WTC11 (cell line): ENCODE measurements around the gene ERC2. TPM values are rescaled to one million over a fixed set of nuclear protein-coding genes. Genes with fewer than 3 reads are reported as not detected.

ENCODE experiments used
- ATAC-seq: fragments of 200-7000 bp; cut with Tn5 transposase; 2 replicates; pipeline ENCODE4 v1.10.0; 2021; ENCODE audit warnings: mild to moderate bottlenecking, moderate library complexity
- CTCF ChIA-PET: fragments of 300-600 bp; sonication (Branson Sonifier 250); formaldehyde crosslinking; loops from one replicate; lab custom pipeline; 2021; ENCODE audit warnings: antibody characterized with exemption; lab: Charles Lee
- POLR2A ChIA-PET: fragments of 350-600 bp; sonication (Branson Sonifier 250); formaldehyde crosslinking; loops from one replicate; lab custom pipeline; 2021; ENCODE audit warnings: antibody characterized with exemption; lab: Charles Lee
- DNase-seq: peaks from one replicate; pipeline ENCODE4 v3.0.0; 2021; ENCODE audit warnings: low spot score
- H3K27ac Mint-ChIP-seq: 2 replicates; pipeline ENCODE4 v1.8.0; 2021; ENCODE audit warnings: mixed read lengths
- H3K27me3 Mint-ChIP-seq: 2 replicates; pipeline ENCODE4 v1.8.0; 2021; ENCODE audit warnings: low read depth, mild to moderate bottlenecking, moderate library complexity, mixed read lengths
- H3K36me3 Mint-ChIP-seq: 2 replicates; pipeline ENCODE4 v1.8.0; 2021; ENCODE audit warnings: mixed read lengths
- H3K4me1 Mint-ChIP-seq: 2 replicates; pipeline ENCODE4 v1.8.0; 2022; ENCODE audit warnings: mixed read lengths
- H3K4me3 Mint-ChIP-seq: 2 replicates; pipeline ENCODE4 v1.8.0; 2021; ENCODE audit warnings: mild to moderate bottlenecking, moderate library complexity, mixed read lengths
- H3K9me3 Mint-ChIP-seq: 2 replicates; pipeline ENCODE4 v1.8.0; 2021; ENCODE audit warnings: mixed read lengths
- E2F5 ChIP-seq: sonication (generic); formaldehyde crosslinking; IDR thresholded peaks from 2 replicates; pipeline ENCODE4 v1.8.1; 2022; ENCODE audit warnings: mild to moderate bottlenecking, moderate library complexity, missing genetic modification reagents
- EMX1 ChIP-seq: fragments of 250-450 bp; sonication (Bioruptor Pico); IDR thresholded peaks from 2 replicates; pipeline ENCODE4 v1.8.0; 2021; ENCODE audit warnings: mild to moderate bottlenecking
- ESRRA ChIP-seq: sonication (generic); formaldehyde crosslinking; IDR thresholded peaks from 2 replicates; pipeline ENCODE4 v1.8.1; 2022; ENCODE audit warnings: mild to moderate bottlenecking, missing genetic modification reagents, borderline replicate concordance
- ETV6 ChIP-seq: sonication (generic); formaldehyde crosslinking; IDR thresholded peaks from 2 replicates; pipeline ENCODE4 v1.8.1; 2022; ENCODE audit warnings: mild to moderate bottlenecking, missing genetic modification reagents
- FOXJ3 ChIP-seq: sonication (generic); formaldehyde crosslinking; IDR thresholded peaks from 2 replicates; pipeline ENCODE4 v1.9.0; 2021; ENCODE audit warnings: missing genetic modification reagents, mild to moderate bottlenecking, borderline replicate concordance
- FOXK1 ChIP-seq: sonication (generic); formaldehyde crosslinking; IDR thresholded peaks from 2 replicates; pipeline ENCODE4 v1.8.0; 2022; ENCODE audit warnings: mild to moderate bottlenecking, moderate library complexity, missing genetic modification reagents
- GRHL2 ChIP-seq: fragments of 250-450 bp; sonication (Bioruptor Pico); IDR thresholded peaks from 2 replicates; pipeline ENCODE4 v1.8.0; 2022; ENCODE audit warnings: mild to moderate bottlenecking, moderate library complexity; ENCODE audit not compliant: insufficient replicate concordance, severe bottlenecking
- IRF1 ChIP-seq: sonication (generic); formaldehyde crosslinking; IDR thresholded peaks from 2 replicates; pipeline ENCODE4 v1.8.0; 2023; ENCODE audit warnings: missing genetic modification reagents
- IRF2 ChIP-seq: sonication (generic); formaldehyde crosslinking; IDR thresholded peaks from 2 replicates; pipeline ENCODE4 v1.8.0; 2022; ENCODE audit warnings: low read depth, missing genetic modification reagents, borderline replicate concordance
- JUN ChIP-seq: sonication (generic); formaldehyde crosslinking; IDR thresholded peaks from 2 replicates; pipeline ENCODE4 v1.8.0; 2023; ENCODE audit warnings: mild to moderate bottlenecking, missing genetic modification reagents
- MAX ChIP-seq: sonication (generic); formaldehyde crosslinking; IDR thresholded peaks from 2 replicates; pipeline ENCODE4 v1.8.0; 2022; ENCODE audit warnings: mild to moderate bottlenecking, missing genetic modification reagents
- MYBL2 ChIP-seq: sonication (generic); formaldehyde crosslinking; IDR thresholded peaks from 2 replicates; pipeline ENCODE4 v1.8.1; 2023; ENCODE audit warnings: mild to moderate bottlenecking, moderate library complexity, missing genetic modification reagents
- NR2C2 ChIP-seq: sonication (generic); formaldehyde crosslinking; IDR thresholded peaks from 2 replicates; pipeline ENCODE4 v1.8.0; 2022; ENCODE audit warnings: mild to moderate bottlenecking, missing genetic modification reagents
- RELA ChIP-seq: sonication (generic); formaldehyde crosslinking; IDR thresholded peaks from 2 replicates; pipeline ENCODE4 v1.8.1; 2022; ENCODE audit warnings: missing genetic modification reagents, mild to moderate bottlenecking, borderline replicate concordance
- SMAD3 ChIP-seq: sonication (generic); formaldehyde crosslinking; IDR thresholded peaks from 2 replicates; pipeline ENCODE4 v1.8.0; 2022; ENCODE audit warnings: missing genetic modification reagents, mild to moderate bottlenecking, borderline replicate concordance
- SMAD4 ChIP-seq: sonication (generic); formaldehyde crosslinking; IDR thresholded peaks from 2 replicates; pipeline ENCODE4 v1.8.0; 2022; ENCODE audit warnings: mild to moderate bottlenecking, missing genetic modification reagents
- SOX15 ChIP-seq: fragments of 250-450 bp; sonication (Bioruptor Pico); IDR thresholded peaks from 2 replicates; pipeline ENCODE4 v1.9.0; 2021; ENCODE audit warnings: mild to moderate bottlenecking
- TCF7 ChIP-seq: sonication (generic); formaldehyde crosslinking; IDR thresholded peaks from 2 replicates; pipeline ENCODE4 v1.8.0; 2022; ENCODE audit warnings: mild to moderate bottlenecking, low read depth, missing genetic modification reagents, moderate library complexity
- TEAD4 ChIP-seq: sonication (generic); formaldehyde crosslinking; IDR thresholded peaks from 2 replicates; pipeline ENCODE4 v1.8.0; 2022; ENCODE audit warnings: mild to moderate bottlenecking, missing genetic modification reagents
- USF1 ChIP-seq: sonication (generic); formaldehyde crosslinking; IDR thresholded peaks from 2 replicates; pipeline ENCODE4 v1.8.0; 2022; ENCODE audit warnings: mild to moderate bottlenecking, missing genetic modification reagents
- USF2 ChIP-seq: sonication (generic); formaldehyde crosslinking; IDR thresholded peaks from 2 replicates; pipeline ENCODE4 v1.8.1; 2023; ENCODE audit warnings: mild to moderate bottlenecking, missing genetic modification reagents, moderate library complexity
- ZNF138 ChIP-seq: sonication (generic); formaldehyde crosslinking; conservative IDR thresholded peaks from 2 replicates; pipeline ENCODE4 v1.8.1; 2022; ENCODE audit warnings: mild to moderate bottlenecking, moderate library complexity, missing genetic modification reagents
- ZNF317 ChIP-seq: sonication (generic); formaldehyde crosslinking; IDR thresholded peaks from 2 replicates; pipeline ENCODE4 v1.8.1; 2023; ENCODE audit warnings: low read depth, mild to moderate bottlenecking, moderate library complexity, missing genetic modification reagents, borderline replicate concordance
- ZNF512 ChIP-seq: sonication (generic); formaldehyde crosslinking; IDR thresholded peaks from 2 replicates; pipeline ENCODE4 v1.8.1; 2022; ENCODE audit warnings: missing genetic modification reagents, borderline replicate concordance
- total RNA-seq: library from RNA; stranded (reverse); gene quantifications from 3 replicates; pipeline ENCODE4 v1.2.3, GENCODE V29; 2021

The ERC2 gene
- total RNA-seq, 1 experiment from 2014 or later, result 23.5 TPM

- no peaks in the 10 kb centered on the region for H3K36me3 Mint-ChIP-seq
- H3K4me3 Mint-ChIP-seq, result no peak overlapping the region
- peaks cover 59% of the 10 kb centered on the region for H3K4me1 Mint-ChIP-seq
- no peaks in the 10 kb centered on the region for H3K9me3 Mint-ChIP-seq
- ChIA-PET CTCF (interaction anchor here (0.6 to 0.7 kb wide), 2 partner anchors 66 to 400 kb away, joined by 4 read pairs; no protein-coding TSS in a partner anchor), POLR2A (interaction anchor here (0.6 kb wide), 1 partner anchor 22 kb away, joined by 5 read pairs; no protein-coding TSS in a partner anchor)
- ATAC-seq (no peak), DNase-seq (no peak)
- H3K27ac Mint-ChIP-seq, result no peak overlapping the region
- TF ChIP-seq ESRRA (no peak), JUN (CRISPR knock-in tag) (no peak), ETV6 (CRISPR knock-in tag) (no peak), SMAD4 (no peak), NR2C2 (CRISPR knock-in tag) (no peak), ZNF512 (CRISPR knock-in tag) (no peak), TEAD4 (CRISPR knock-in tag) (no peak), SMAD3 (no peak), IRF1 (CRISPR knock-in tag) (no peak), ZNF138 (CRISPR knock-in tag) (no peak), USF1 (CRISPR knock-in tag) (no peak), MAX (CRISPR knock-in tag) (no peak), MYBL2 (CRISPR knock-in tag) (no peak), FOXK1 (no peak), IRF2 (CRISPR knock-in tag) (no peak), FOXJ3 (no peak)
- H3K27me3 Mint-ChIP-seq, result peaks cover 2% of the 10 kb centered on the region; the same call in 1 of the 2 replicates
Observed at GRCh38 chr3:55651011-55651410, 817.3 kb downstream of the ERC2 start.

GRCh38 chr3:55650011-55650410, 818.3 kb downstream of the ERC2 start:
- H3K9me3 Mint-ChIP-seq, result no peaks in the 10 kb centered on the region
- peaks cover 67% of the 10 kb centered on the region for H3K4me1 Mint-ChIP-seq
- CTCF ChIA-PET, result no interaction called here
- H3K4me3 Mint-ChIP-seq, result no peak overlapping the region
- no peak for TF ChIP-seq EMX1 (CRISPR knock-in tag)
- TF ChIP-seq E2F5, result no peak
- no peak for TF ChIP-seq TCF7 (CRISPR knock-in tag)
- no peak for TF ChIP-seq MAX (CRISPR knock-in tag)
- no peak for TF ChIP-seq TEAD4 (CRISPR knock-in tag)
- TF ChIP-seq NR2C2 (CRISPR knock-in tag), result no peak
- TF ChIP-seq ZNF317, result no peak
- no peak for TF ChIP-seq JUN (CRISPR knock-in tag)
- TF ChIP-seq RELA (CRISPR knock-in tag), result no peak
- no peak for TF ChIP-seq ZNF138 (CRISPR knock-in tag)
- no peak for TF ChIP-seq SOX15 (CRISPR knock-in tag)
- no peak for TF ChIP-seq GRHL2 (CRISPR knock-in tag)
- no peak for TF ChIP-seq USF2 (CRISPR knock-in tag)
- no peak for TF ChIP-seq SMAD3
- H3K27me3 Mint-ChIP-seq, result peaks cover 2% of the 10 kb centered on the region; the same call in 1 of the 2 replicates
- no peaks in the 10 kb centered on the region for H3K36me3 Mint-ChIP-seq
- H3K27ac Mint-ChIP-seq, result no peak overlapping the region; the same call in 1 of the 2 replicates
- POLR2A ChIA-PET, result no interaction called here
- no peak for DNase-seq
- no peak for ATAC-seq
